ENCODE measurements around the gene BRD3.

GRCh38 chr9:134073500-134073899 is 5.7 kb upstream of the BRD3 start:
- no peak for TF ChIP-seq CTCF (IDR thresholded peaks at IDR 0.05)
- TF ChIP-seq POLR2A (IDR thresholded peaks at IDR 0.05): no peak

Measured in adrenal gland (tissue), 5 donors.